Measurements from ENCODE around the gene HSD17B4.
"Not testable (repeated sequence)": the region's sequence is repeated elsewhere in the genome, so short reads cannot be mapped to it uniquely, and the experiment has no call there.

The HSD17B4 gene

DNA sequence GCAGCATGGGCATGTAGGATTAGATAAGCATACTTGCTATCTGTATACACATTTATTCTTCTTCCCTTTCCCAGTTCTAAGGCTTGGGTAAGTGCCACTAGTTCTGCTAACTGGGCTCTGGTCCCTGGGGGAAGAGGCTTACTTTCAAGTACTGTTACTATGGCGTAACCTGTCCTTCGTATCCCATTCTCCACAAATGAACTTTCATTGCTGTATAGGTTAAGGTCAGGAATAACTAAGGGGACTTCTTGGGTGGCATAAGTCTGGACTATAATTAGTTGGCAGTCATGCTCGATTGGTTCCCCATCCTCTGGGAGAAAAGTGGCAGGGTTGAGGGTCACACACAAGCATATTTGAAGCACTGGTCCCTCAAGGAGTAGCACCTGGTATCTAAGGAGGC, 23.7 kb upstream of the HSD17B4 start:
- DNase-seq (ENCODE audit: extremely low read depth in 1 of 2, low read depth in 1 of 2): not testable (repeated sequence)

DNA sequence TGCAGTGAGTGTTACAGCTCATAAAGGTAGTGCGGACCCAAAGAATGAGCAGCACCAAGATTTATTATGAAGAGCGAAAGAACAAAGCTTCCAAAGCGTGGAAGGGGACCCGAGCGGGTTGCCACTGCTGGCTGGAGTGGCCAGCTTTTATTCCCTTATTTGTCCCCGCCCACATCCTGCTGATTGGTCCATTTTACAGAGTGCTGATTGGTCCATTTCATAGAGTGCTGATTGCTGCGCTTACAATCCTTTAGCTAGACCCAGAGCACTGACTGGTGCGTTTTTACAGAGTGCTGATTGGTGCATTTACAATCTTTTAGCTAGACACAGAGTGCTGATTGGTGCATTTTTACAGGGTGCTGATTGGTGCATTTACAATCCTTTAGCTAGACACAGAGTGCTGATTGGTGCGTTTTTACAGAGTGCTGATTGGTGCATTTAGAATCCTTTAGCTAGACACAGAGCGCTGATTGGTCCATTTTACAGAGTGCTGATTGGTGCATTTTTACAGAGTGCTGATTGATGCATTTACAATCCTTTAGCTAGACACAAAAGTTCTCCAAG, 19.5 kb upstream of the HSD17B4 start:
- DNase-seq (ENCODE audit: extremely low read depth in 1 of 2, low read depth in 1 of 2): not testable (repeated sequence)

DNA sequence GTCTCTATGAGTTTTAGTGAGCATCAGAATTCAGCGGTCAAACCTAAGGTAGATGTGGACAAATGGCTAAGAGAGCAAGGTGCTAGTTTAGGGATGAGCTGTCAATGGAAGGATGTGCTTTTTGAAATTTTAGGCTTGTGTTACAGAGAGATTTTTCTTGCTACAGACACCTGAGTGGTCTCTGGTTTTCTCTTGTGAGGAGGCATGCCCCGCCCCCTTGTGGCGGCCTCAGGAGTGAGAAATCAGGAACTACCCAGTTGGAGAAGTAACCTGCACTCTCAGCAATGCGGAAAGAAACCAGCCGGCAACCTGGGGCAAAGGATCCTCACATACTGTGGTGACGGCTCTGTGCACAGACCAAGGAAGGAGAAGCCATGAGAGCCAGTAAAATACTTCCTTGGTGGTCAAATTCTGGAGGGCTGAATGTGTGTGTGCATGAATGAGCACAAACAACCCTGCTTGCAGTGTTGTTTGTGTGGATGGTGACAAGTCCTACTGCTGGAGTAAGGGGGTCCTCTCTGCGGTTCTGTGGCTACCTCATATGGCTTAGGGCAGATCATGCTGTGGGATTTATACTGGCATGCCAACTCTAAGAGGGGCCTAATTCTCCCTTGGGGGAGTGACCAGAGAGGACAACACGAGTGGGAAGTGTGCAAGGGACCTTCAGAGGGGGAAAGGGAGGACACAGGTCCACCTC, 16.7 kb upstream of the HSD17B4 start:
- DNase-seq (ENCODE audit: extremely low read depth in 1 of 2, low read depth in 1 of 2): peak; percentile 25 to 62

- DNase-seq (ENCODE audit: extremely low read depth in 1 of 2, low read depth in 1 of 2): not testable (repeated sequence)
These were observed 14.3 kb upstream of the HSD17B4 start for GRCh38 chr5:119437785-119438586.

DNA sequence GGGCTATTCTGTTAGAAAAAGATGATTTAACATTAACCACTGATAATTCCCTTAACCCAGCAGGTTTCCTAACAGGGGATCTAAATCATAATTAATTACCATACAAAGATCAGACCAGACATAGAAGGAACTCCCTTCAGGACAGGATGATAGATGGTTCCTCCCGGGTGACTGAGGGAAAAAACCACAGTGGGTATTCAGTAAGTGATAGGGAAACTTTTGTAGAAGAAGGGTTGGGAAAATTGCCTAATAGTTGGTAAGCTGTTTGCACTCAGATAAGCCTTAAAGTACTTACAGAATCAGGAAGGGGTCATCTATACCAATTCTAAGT, 13.7 kb upstream of the HSD17B4 start:
- not testable (repeated sequence) for DNase-seq (ENCODE audit: extremely low read depth in 1 of 2, low read depth in 1 of 2)

- no peak for DNase-seq (ENCODE audit: extremely low read depth in 1 of 2, low read depth in 1 of 2)
These were observed 13.1 kb upstream of the HSD17B4 start for GRCh38 chr5:119439140-119439631.

GRCh38 chr5:119439632-119440031, 12.7 kb upstream of the HSD17B4 start:
- not testable (repeated sequence) for DNase-seq (ENCODE audit: extremely low read depth in 1 of 2, low read depth in 1 of 2)

GRCh38 chr5:119444643-119445042, 7.7 kb upstream of the HSD17B4 start:
- not testable (repeated sequence) for DNase-seq (ENCODE audit: extremely low read depth in 1 of 2, low read depth in 1 of 2)

DNA sequence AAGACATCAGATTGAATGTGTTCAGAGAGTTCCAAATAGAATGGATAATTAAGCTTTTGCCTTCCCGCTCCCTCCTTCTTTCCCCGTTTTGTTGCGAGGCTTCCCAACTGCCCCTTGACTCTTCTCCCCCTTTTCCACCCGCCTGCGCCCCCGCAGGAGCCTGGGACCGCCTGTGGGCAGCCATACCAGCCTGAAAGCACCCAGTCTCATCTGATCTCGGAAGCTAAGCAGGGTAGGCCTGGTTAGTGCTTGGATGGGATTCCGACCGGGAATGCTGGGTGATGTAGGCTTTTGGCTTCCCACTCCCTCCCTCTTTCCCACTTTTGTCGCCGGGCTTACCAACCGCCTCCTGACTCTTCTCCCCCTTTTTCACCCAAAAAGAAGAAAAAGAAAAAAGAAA, 6.8 kb upstream of the HSD17B4 start:
- DNase-seq (ENCODE audit: extremely low read depth in 1 of 2, low read depth in 1 of 2): no peak

- DNase-seq (ENCODE audit: extremely low read depth in 1 of 2, low read depth in 1 of 2): no peak
These were observed 2.4 kb upstream of the HSD17B4 start for GRCh38 chr5:119449882-119450281.

GRCh38 chr5:119450627-119451026, 1.7 kb upstream of the HSD17B4 start:
- not testable (repeated sequence) for DNase-seq (ENCODE audit: extremely low read depth in 1 of 2, low read depth in 1 of 2)

- no peak for DNase-seq (ENCODE audit: extremely low read depth in 1 of 2, low read depth in 1 of 2)
These were observed 736 bp upstream of the HSD17B4 start for GRCh38 chr5:119451561-119451960.

DNA sequence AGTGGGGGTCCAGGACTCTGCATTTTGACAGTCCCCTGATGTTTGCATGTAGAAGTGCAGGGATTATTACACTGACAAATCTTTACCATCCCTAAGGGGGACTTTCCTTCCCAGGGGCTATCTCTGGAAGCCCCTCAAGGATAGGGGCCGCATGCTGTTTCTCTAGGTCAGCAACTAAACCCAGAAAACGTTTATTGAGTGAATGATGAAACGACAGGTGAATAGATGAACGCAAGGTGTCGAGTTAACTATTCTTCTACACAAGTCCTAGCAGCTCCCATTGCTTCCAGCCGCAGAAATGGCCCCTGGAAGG, 281 bp upstream of the HSD17B4 start:
- DNase-seq (ENCODE audit: extremely low read depth in 1 of 2, low read depth in 1 of 2): no peak

- DNase-seq (ENCODE audit: extremely low read depth in 1 of 2, low read depth in 1 of 2): no peak
These were observed 710 bp downstream of the HSD17B4 start for GRCh38 chr5:119453040-119453373.

DNA sequence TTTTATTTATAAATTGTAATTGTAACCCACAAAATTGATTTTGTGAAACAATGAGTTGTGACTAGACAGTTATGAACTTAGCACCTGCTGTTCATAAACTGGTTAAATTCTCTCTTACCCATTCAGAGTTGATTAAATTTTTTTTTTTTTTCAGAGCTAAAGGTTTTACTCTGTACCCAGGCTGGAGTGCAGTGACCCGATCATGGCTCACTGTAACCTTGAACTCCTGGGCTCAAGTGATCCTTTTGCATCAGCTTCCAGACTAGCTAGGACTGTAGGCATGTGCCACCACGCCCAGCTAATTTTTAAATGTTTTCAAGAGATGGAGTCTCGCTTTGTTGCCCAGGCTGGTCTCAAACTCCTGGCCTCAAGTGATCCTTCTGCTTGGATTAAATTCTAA, 1.9 kb downstream of the HSD17B4 start:
- no peak for DNase-seq (ENCODE audit: extremely low read depth in 1 of 2, low read depth in 1 of 2)

- no peak for DNase-seq (ENCODE audit: extremely low read depth in 1 of 2, low read depth in 1 of 2)
These were observed 6.8 kb downstream of the HSD17B4 start for GRCh38 chr5:119458911-119459632.

DNA sequence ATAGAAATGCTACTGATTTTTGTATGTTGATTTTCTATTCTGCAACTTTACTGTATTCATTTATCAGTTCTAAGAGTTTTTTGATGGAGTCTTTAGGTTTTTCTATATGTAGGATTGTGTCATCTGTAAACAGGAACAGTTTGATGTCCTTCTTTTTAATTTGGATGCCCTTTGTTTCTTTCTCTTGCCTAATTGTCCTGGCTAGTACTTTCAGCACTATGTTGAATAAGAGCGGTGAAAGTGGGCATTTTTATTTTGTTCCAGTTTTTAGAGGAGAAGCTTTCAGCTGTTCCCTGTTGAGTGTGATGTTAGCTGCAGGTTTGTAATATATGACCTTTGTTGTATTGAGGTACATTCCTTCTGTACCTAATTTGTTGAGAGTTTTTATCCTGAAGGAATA, 13.3 kb downstream of the HSD17B4 start:
- no peak for DNase-seq (ENCODE audit: extremely low read depth in 1 of 2, low read depth in 1 of 2)

- DNase-seq (ENCODE audit: extremely low read depth in 1 of 2, low read depth in 1 of 2): no peak
These were observed 16.0 kb downstream of the HSD17B4 start for GRCh38 chr5:119468286-119468685.

DNA sequence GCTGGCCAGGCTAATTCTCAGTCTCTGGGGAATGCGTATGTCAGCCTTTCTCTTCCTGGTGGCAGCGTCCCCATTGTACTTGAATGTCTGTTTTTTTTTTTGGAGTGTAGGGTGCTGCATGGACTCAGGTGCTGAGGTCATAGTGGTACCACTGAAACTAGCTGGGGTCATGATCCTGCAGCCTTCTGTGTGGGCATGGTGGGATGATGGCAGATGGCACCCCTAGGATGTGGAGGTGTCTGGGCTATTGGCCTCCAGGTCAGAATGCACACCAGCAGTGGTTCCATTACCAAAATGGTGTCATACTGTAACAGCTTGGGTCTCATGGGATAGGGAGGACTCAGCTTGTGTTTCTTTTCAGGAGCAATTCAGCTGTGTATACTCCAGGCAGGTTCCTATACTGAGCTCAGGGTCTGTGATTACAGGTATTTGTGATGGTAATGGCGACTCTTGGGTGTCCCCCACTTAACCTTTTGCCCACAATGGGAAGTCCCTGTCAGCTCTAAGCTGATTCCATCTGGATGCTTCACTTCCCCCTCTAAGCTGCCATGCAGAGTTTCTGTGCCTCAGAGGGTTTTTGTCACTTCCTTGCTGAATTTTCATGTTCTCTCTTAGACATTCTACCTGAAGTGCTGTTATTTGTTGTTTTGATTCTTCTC, 17.9 kb downstream of the HSD17B4 start:
- no peak for DNase-seq (ENCODE audit: extremely low read depth in 1 of 2, low read depth in 1 of 2)

DNA sequence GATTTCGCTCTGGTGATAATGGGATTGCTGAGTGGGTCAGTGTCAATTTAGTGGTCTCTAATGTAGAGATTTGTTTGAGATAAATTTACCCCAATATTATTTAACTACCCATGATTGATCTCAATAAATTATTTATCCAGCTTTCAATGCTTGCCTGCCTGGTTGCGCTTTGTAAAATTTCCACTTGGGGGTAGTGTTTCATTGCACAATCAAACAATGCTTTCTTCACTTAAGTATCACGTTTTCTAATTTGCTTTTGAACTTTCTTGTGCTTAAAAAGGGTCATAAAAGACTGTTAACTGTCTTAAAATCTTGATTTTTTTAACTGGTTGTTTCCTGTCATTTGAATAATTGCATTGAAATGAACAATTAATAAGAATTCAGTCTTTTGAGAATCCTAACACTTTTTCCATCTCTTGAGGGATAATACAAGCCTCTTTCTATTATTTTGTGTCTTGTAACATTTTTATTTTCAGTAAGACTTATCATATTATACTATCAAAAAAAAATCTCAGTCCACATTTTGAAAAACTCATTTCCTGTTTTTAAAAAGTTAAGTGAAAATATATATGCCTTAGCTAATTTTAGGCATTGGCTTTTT, 18.7 kb downstream of the HSD17B4 start:
- no peak for DNase-seq (ENCODE audit: extremely low read depth in 1 of 2, low read depth in 1 of 2)

DNA sequence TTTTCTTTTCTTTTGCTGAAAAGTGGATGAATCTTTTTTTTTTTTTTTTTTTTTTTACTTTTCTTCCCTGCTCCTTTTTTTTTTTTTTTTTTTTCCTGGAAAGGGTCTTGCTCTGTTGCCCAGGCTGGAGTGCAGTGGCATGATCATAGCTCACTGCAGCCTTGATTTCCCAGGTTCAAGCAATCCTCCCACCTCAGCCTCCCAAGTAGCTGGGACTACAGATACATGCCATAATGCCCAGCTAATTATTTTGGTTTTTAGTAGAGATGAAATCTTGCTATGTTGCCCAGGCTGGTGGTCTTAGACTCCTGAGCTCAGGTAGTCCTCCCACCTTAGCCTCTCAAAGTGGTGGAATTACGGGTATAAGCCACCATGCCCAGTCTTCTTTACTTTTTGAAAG, 20.9 kb downstream of the HSD17B4 start:
- no peak for DNase-seq (ENCODE audit: extremely low read depth in 1 of 2, low read depth in 1 of 2)

Measured in stimulated activated CD8-positive, alpha-beta memory T cell treated with anti-CD3 and anti-CD28 coated beads, Interleukin-7, amount 100 ng/mL, for 48 hours (primary cell).